Measurements from ENCODE around the gene EEA1.

EEA1 gene

DNA sequence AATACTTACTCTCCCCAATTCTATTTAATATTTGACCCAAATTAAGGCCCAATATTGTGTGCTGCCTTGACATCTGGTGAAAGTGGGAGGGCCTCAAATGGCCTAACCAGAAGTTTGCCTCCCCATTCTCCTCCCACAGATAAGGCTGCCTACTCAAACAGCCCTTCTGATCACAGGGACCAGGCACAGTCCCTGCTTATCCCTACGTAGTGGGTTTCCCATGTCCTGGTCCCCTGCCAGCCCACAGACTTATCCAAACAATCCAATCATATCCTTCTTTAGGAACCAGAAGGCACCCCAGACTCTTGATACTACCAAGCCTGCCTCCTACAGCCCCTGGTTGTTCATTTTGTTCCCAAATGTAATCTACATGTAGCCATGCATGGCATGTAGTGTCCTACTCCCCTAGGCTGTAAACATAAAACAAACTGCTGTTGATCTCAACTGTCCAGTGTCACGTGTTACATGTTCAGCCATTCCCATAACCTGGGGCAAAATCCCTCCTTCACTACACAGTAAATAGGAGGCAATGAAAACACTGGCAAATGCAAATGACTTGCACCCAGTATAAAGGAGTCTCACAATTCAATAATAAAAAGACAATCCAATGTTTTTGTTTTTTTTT is 49.3 kb downstream of the EEA1 start:
- Histone ChIP-seq H3K27me3 (ENCODE audit: insufficient read depth, low read depth, severe bottlenecking) (no peaks in the 10 kb centered on the region), H3K36me3 (no peaks in the 10 kb centered on the region; the same call in 1 of the 2 replicates), H3K27ac (no peak overlapping the region), H3K9me3 (ENCODE audit: severe bottlenecking) (no peaks in the 10 kb centered on the region), H3K4me3 (ENCODE audit: low read depth, low read length) (no peak overlapping the region)
- TF ChIP-seq, protein P1, sequence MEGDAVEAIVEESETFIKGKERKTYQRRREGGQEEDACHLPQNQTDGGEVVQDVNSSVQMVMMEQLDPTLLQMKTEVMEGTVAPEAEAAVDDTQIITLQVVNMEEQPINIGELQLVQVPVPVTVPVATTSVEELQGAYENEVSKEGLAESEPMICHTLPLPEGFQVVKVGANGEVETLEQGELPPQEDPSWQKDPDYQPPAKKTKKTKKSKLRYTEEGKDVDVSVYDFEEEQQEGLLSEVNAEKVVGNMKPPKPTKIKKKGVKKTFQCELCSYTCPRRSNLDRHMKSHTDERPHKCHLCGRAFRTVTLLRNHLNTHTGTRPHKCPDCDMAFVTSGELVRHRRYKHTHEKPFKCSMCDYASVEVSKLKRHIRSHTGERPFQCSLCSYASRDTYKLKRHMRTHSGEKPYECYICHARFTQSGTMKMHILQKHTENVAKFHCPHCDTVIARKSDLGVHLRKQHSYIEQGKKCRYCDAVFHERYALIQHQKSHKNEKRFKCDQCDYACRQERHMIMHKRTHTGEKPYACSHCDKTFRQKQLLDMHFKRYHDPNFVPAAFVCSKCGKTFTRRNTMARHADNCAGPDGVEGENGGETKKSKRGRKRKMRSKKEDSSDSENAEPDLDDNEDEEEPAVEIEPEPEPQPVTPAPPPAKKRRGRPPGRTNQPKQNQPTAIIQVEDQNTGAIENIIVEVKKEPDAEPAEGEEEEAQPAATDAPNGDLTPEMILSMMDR (IDR thresholded peaks at IDR 0.05; ENCODE audit: low read depth, low read length), result no peak
- DNase-seq, result no peak

DNA sequence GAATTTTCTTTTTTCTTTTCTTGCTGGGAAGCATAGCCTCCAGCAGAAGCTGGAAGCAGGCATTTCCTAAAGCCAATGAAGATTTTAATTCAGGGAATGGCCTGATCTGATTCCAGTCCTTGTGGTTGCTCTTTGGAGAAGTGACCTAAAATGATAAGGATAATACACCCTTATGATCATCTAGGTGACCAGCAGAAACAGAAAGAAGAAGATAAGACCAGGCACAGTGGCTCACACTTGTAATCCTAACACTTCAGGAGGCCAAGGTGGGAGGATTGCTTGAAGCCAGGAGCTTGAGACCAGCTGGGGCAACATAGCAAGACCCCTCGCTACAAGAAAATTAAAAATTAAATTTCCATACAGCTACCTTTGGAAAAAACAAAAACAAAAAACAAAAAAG is 51.2 kb downstream of the EEA1 start:
- TF ChIP-seq, protein P1 (IDR thresholded peaks at IDR 0.05; ENCODE audit: low read depth, low read length), result no peak

DNA sequence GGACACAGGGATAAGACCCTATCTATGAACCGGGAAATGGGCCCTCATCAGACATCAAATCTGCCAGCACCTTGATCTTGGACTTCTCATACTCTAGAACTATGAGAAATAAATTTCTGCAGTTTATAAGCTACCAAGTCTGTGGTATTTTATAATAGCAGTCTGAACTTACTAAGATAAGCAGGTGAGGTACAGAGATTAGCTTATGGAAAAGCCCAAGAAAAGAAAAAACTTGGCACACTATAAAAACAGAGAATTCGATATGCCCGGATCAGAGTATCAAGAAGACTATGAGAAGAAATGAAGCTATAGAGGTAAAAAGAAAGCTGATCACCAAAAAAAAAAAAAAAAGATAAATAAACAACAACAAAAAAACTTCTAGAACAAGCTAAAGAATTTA is 52.6 kb downstream of the EEA1 start:
- Histone ChIP-seq H3K36me3 (no peaks in the 10 kb centered on the region; the same call in 1 of the 2 replicates), H3K9me3 (ENCODE audit: severe bottlenecking) (no peaks in the 10 kb centered on the region), H3K4me3 (ENCODE audit: low read depth, low read length) (no peak overlapping the region), H3K27ac (no peak overlapping the region), H3K27me3 (ENCODE audit: insufficient read depth, low read depth, severe bottlenecking) (no peaks in the 10 kb centered on the region)
- no peak for DNase-seq
- TF ChIP-seq, protein P1 (IDR thresholded peaks at IDR 0.05; ENCODE audit: low read depth, low read length), result no peak

More for the DNA sequence above, 51.2 kb downstream of the EEA1 start:
- H3K27ac ChIP-seq, result no peak overlapping the region
- no peaks in the 10 kb centered on the region for H3K27me3 ChIP-seq (ENCODE audit: insufficient read depth, low read depth, severe bottlenecking)
- H3K4me3 ChIP-seq (ENCODE audit: low read depth, low read length), result no peak overlapping the region
- H3K9me3 ChIP-seq (ENCODE audit: severe bottlenecking), result no peaks in the 10 kb centered on the region
- no peak for DNase-seq
- H3K36me3 ChIP-seq, result no peaks in the 10 kb centered on the region; the same call in 1 of the 2 replicates

DNA sequence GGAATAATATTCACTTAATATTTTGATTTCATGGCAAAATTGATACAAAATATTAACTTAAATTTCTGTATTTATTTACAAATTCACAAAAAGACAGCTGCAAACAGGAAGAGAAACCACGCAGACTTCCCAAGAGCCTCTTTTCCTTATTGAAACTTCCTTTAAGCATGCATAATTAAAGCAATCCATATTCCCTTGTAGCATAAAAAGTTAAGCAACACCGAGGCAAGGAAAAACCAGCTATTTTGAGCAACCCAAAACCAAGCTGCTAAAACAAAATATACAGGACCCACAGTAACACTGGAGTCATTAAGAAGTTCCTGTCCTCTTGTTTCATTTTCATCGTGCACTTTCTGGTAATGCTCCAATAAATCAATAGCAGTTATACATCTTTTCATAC is 58.0 kb downstream of the EEA1 start:
- no peak overlapping the region for H3K27ac ChIP-seq
- H3K27me3 ChIP-seq (ENCODE audit: insufficient read depth, low read depth, severe bottlenecking), result no peaks in the 10 kb centered on the region
- no peak overlapping the region for H3K4me3 ChIP-seq (ENCODE audit: low read depth, low read length)
- H3K36me3 ChIP-seq, result no peaks in the 10 kb centered on the region
- TF ChIP-seq, protein P1 (IDR thresholded peaks at IDR 0.05; ENCODE audit: low read depth, low read length), result no peak
- DNase-seq, result no peak
- H3K9me3 ChIP-seq (ENCODE audit: severe bottlenecking), result no peaks in the 10 kb centered on the region

DNA sequence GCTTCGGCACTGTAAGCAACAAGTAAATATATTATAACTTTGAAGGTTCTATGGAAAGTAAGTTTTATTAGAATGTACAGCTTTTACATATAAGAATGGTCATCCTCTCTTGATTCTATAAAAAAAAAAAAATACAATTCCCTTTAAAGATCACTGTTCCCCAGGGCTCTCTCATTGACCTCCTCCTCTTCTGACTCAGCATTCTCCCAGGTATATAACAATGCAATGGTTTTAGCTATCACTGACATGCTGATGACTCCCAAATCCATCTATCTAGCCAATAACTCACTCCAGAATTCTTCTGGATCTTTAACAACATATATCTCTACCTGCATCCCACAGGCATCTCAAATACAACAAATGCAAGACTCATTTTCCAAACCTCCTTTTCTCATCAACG is 62.7 kb downstream of the EEA1 start:
- H3K27ac ChIP-seq, result no peak overlapping the region
- H3K27me3 ChIP-seq (ENCODE audit: insufficient read depth, low read depth, severe bottlenecking), result no peaks in the 10 kb centered on the region
- DNase-seq, result no peak
- TF ChIP-seq, protein P1 (IDR thresholded peaks at IDR 0.05; ENCODE audit: low read depth, low read length), result no peak
- no peaks in the 10 kb centered on the region for H3K9me3 ChIP-seq (ENCODE audit: severe bottlenecking)
- H3K36me3 ChIP-seq, result no peaks in the 10 kb centered on the region; the same call in 1 of the 2 replicates
- H3K4me3 ChIP-seq (ENCODE audit: low read depth, low read length), result no peak overlapping the region

DNA sequence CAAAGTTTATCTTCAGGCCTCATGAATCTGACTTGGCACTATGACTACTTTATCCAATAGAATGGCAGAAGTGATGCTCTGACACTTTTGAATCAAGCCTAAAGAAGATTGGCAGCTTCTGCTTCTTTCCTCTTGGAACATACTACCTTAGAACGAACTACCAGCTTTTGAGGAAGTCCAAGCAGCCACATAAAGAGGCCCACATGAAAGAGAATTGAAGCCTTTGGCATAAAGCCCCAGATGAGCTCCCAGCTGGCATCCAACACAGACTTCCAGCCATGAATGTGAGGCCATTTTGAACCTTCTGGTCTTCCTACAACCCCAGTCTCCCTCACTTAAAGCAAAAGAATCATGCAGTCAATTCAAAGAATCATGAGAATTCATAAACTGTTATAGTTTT is 65.8 kb downstream of the EEA1 start:
- no peak overlapping the region for H3K4me3 ChIP-seq (ENCODE audit: low read depth, low read length)
- no peaks in the 10 kb centered on the region for H3K9me3 ChIP-seq (ENCODE audit: severe bottlenecking)
- H3K36me3 ChIP-seq, result no peaks in the 10 kb centered on the region; the same call in 1 of the 2 replicates
- no peaks in the 10 kb centered on the region for H3K27me3 ChIP-seq (ENCODE audit: insufficient read depth, low read depth, severe bottlenecking)
- TF ChIP-seq, protein P1 (IDR thresholded peaks at IDR 0.05; ENCODE audit: low read depth, low read length), result no peak
- no peak for DNase-seq
- no peak overlapping the region for H3K27ac ChIP-seq
